ENCODE measurements around the gene POLQ. TPM values are rescaled to one million over a fixed set of nuclear protein-coding genes. Genes with fewer than 3 reads are reported as not detected.
"Not testable (repeated sequence)": the region's sequence is repeated elsewhere in the genome, so short reads cannot be mapped to it uniquely, and the experiment has no call there.

Gene POLQ
- 8.7 and 12.4 TPM in 2 replicates for total RNA-seq (2014; rRNA removed; shearing (Covaris generic))

DNA sequence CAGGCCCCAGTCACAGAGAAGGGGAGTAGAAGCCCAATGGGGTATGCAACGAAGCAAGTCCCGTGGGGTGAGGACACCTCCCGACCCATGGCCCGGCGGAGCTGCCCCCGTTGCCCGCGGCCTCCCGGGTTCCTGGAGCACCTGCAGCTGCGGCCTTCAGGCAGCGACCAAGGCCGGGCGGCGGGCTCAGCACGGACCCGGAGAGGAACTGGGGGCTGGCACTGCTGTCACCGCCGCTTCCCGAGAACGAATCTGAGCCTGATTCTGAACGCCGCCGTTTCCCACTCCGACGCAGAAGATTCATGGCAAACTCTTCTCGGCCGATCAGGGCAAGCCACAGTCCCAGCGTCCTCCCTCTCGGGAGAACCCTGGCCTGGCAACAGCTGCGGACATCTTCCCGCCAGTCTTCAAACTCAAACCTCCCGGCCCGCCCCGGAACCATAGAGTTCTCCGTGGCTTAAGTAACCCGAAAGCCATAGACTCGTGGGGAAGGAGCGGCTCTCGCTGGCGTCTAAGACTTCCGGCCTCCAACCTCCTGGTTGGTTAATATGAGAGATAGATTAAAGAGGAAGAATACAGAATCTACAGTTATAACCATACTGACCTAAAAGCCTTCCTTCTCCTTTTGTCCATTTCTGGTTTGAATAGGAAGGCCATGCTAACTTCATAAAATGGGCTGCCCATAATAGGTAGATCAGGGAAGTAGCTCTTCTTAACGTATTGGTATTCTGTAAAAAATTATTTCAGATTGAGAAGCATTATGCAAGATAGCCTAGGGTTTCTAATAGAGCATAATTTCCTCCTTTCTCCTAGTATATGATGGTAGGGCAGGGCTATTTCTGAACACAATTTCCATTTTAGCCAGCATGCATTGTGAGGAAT lies at the start of gene POLQ:
Gene POLQ, minus strand, starts transcription at position 415 of the 882 bp plus-strand sequence. Its CDS starts 111 bp downstream, at position 304.
- DNase-seq (ENCODE audit: low spot score) = peak; percentile 98

DNA sequence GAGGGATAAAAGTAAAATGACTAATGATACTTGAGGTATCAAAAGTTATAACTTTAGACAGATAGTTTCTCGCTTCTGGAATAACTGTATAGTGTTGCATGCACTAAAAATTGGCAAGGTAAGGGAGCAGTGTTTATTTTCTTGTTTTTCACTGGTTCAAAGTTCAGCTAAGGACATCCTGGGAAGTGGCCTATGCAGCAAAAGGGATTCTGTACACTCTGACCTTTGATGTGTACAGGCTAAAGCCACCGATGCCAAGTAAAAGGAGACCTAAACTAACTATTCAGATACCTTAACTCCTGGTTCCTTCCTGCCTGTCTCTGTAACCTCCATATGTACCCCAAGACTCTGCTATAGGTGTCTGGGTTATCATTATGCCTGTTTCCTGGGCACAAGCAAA lies 49.1 kb upstream of the POLQ start:
- DNase-seq (ENCODE audit: low spot score) = no peak

DNA sequence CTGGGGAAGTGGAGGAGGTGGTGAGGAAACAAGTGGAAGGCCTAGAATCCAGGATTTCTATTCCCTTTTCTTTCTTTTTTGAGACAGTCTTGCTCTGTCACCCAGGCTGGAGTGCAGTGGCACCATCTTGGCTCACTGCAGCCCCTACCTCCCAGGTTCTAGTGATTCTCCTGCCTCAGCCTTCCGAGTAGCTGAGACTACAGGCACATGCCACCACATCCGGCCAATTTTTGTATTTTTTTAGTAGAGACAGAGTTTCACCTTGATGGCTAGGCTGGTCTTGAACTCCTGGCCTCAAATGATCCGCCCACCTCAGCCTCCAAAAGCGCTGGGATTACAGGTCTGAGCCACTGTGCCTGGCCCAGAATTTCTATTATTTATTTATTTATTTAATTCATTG lies 48.0 kb upstream of the POLQ start:
- not testable (repeated sequence) for DNase-seq (ENCODE audit: low spot score)

DNA sequence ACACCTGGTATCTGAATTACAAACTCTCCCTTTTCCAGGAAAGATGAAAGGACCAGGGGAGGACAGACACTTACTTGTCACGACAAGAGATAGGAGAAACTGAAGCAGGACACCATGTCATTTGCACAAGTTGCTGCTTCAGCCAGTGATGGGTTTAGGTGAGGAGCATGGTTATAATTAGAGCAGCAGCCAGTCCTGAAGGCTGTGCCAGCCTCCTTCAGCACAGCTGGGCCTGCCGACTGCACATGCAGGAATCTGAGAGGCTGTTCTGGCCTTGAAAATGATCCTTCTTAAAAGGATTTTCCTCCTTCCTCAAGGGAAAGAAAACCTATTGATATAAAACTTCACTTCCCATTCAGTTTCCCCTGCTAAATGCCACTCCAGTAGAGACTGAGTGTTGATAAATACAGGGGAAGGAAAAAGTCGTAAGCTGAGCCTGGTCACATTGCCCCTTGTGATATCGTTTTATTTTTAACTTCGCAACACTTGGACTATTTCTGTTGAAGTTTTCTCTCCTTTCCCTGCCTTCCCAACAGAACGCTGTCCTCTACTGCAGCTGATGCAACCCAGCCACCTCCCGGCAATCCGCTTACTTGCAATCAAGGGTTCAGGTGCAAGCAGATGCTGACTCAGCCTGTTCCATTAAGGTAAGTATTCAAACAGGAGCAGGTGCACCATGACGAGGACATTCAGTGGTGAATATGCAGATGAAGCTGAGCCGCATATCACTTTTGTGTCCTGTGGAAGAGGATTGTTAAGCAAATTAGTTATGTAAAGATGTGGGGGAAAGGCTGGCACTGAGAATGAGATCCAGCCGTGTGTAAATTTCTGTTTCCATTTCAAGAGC lies 47.3 kb upstream of the POLQ start, which contains the start of gene FBXO40:
Gene FBXO40, plus strand, starts transcription at position 524 of the 847 bp plus-strand sequence. CDS start 27,197 bp downstream, outside the sequence.
- no peak for DNase-seq (ENCODE audit: low spot score)

DNA sequence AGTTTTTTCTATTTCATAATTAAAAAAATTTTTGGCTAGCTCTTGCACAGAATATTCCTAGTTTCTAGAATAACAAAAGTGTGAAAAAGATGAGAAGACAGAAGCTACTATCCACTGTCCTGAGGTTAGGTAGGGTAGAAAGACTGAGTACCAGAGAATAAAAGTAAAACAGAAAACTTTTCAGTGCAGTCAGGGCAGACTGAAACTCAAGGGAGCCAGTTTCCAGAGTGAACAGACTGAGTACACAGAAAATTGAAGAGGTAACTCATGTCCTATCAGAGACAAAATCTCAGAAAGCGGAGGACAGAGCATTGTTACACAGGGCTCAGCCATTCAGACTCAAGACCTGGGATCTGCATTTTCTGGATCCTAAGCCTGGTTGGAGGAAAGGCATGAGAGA lies 38.6 kb upstream of the POLQ start:
- DNase-seq (ENCODE audit: low spot score) = no peak

DNA sequence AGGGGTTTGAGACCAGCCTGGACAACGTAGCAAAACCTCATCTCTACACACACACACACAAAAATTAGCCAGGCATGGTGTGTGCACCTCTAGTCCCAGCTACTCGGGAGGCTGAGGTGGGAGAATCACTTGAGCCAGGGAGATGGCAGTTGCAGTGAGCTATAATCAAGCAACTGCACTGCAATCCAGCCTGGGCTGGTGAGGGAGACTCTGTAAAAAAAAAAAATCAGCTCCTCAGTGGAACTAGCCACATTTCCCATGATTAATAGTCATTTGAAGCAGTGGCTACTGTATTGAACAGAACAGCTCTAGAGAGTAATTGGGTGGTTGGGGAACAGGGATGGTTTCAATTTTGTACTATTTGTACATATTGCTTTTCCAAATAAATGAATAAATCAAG lies 35.9 kb upstream of the POLQ start:
- no peak for DNase-seq (ENCODE audit: low spot score)

DNA sequence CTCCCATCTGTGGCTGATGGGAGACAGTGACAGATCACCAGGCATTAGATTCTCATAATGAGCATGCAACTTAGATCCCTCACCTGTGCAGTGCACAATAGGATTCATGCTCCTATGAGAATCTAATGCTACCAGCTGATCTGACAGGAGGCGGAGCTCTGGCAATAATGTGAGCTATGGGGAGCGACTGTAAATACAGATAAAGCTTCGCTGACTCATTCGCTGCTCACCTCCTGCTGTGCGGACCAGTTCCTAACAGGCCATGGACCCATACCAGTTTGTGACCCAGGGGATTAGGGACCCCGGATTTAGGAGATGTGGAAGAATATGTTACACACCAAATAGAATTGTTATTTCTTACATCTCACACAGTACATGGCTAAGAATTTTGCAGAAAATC lies 28.7 kb upstream of the POLQ start:
- peak; percentile 81 for DNase-seq (ENCODE audit: low spot score)

DNA sequence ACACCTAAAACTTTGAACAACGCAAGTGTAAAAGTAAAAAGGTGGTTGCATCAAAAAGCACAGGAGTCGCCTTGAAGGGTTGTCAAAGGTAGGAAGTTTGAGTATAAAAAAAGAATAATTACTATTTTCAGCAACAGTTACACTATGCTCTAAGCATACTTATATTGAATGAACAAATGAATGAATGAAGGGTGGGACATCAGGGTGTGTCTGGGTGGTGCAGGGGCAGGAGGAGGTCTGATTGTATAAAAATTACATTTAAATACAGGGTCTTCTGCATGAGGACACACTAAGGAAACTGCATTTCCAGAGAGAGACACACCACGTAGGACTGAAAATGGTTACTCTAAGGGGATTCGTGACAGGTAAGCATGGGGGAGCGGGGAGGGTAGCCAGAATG lies 21.9 kb upstream of the POLQ start, which contains the start of gene ARGFX:
Gene ARGFX, plus strand, starts transcription at position 301 of the 400 bp plus-strand sequence. CDS start 2,765 bp downstream, outside the sequence.
- DNase-seq (ENCODE audit: low spot score) = no peak

DNA sequence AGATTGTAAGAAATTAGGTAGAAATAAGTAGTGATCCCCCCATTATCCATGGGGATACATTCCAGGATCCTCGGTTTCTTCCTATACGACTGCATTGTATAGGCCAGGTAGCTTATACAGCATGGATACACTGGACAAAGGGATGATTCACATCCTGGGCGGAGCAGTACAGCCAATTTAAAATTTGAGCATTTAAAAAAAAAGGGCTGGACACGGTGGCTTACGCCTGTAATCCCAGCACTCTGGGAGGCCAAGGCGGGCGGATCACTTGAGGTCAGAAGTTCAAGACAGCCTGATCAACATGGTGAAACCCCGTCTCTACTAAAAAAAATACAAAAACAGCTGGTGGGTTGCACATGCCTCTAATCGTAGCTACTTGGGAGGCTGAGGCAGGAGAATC lies 21.0 kb upstream of the POLQ start:
- DNase-seq (ENCODE audit: low spot score) = no peak

DNA sequence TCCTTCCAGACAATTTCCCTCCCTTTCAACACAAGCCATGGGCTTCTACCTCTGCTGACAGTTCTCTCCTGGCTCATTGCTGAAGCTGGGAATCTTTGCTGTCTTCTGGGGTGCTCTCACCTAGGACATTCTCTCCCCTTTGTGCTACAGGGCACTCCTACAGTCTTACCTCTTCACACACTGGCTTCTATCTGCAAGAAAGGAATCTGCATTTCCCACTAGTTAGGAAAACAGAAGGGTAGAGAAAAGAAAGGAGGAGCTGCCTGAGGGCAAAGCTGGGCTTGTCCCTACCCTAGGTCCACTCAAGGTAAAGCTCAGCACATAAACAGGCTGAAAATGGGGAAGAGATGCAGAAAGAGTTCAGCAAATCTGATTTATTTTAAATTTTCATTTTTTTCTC lies 16.4 kb upstream of the POLQ start:
- no peak for DNase-seq (ENCODE audit: low spot score)

DNA sequence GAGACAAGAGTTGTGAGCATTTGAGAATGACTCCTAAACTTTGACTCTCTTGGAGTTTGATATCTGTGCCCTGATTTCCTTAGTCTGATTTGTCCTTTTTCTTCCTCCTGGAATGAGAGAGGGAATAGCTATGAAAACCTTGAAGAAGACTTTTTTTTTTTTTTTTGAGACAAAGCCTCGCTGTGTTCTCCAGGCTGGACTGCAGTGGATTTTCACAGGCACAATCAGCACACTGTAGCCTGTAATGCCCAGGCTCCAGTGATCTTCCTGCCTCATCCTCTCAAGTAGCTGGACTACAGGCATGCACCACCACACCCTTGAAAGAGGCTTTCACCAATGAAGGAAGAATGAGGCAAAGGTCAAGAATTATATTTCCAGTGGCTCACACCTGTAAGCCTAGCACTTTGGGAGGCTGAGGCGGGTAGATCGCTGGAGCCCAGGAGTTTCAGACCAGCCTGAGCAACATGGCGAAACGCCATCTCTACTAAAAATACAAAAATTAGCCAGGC lies 11.7 kb upstream of the POLQ start:
- DNase-seq (ENCODE audit: low spot score) = no peak

DNA sequence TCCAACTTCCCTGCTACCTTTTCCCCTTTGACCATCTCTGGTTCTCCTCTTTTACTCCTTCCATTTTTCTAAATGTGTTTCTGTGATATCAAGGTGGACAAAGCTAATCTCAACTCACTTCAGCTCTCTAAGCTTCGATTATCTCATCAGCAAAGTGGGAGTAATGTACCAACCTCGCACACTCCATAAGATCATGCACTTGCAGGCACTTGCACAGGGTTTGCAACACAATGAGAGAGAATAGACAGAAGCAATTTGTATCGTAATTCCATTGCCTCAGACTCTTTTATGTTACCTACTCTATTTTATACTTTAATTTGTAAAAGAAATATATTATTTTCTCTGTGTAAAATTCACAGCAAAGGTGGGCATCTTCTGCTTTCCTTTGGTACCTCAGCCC lies 7.0 kb upstream of the POLQ start:
- DNase-seq (ENCODE audit: low spot score) = no peak

DNA sequence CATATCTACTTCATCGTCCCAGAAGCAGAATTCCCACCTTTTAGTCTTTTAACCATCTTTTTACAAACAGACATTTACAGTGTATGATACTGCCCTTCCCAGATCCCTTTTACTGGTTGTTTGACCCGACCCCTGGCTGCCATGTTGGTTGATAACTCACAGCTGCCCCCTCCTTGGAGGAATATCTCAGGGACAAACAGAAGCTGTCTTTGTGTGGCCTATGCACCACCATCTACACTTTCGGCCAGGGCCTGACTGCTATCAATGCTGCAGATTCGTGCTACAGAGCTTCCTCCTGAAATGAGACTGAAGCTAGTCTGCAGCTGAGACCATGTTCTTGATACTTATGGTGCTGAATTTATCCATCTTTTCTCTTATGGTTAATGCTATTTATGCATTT lies 6.6 kb upstream of the POLQ start:
- no peak for DNase-seq (ENCODE audit: low spot score)

DNA sequence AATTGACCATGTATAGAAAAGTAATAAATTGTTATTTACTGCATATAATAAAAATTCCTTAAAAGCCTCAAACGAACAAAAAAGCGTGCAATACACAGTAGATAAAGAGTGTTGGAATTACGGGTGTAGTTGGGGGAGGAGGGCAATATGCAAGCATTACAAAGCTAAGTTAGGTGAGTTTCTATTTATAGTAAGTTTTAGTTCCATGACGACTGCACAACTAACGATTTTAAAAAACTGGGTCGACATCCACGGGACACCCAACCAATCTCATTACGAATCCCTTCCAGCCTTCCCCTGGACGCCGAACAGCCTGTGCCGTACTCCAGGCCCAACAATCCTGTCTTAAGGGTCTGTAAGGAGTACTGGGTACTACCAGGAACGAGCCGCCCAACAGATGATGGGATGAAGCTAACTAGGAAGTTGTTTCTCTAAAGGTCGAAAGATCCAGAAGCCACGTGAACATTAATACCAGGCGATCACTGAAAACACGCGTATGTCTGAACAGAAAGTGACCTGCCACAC lies 677 bp downstream of the POLQ start:
- DNase-seq (ENCODE audit: low spot score) = peak; percentile 63

DNA sequence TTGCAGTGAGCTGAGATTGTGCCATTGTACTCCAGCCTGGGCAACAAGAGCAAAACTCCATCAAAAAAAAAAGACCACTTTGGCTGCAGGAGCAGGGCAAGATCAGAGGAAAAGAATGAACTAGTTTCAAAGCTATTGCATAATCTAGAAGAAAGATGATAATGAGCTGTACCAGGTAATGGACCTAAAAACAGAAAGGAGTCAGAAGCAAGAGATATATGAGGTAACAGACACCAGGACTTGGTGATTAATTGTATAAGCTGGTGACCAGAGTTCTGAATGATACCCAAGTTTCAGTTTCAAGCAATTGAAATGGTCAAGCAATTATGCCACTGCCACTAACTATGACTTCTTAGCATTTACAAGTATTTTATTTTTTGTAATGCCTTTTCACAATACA lies 2.9 kb downstream of the POLQ start:
- no peak for DNase-seq (ENCODE audit: low spot score)

DNA sequence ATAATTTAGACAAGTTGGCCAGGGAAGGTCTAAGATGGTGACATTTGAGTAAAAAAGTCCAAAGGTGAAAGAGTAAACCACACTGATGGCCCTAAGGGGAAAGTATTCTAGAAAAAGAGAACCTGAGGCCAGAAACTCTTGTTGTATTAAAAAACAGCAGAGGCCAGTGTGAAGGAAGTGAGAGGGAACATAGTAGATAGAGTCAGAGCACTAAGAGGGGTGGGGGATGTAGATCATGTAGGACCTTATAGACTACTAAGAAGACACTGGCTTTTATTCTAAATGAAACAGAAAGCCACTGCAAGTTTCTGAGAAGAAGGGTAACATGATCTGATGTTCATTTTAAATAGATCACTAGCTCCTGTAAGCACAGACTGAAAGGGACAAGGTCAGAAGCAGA lies 14.5 kb downstream of the POLQ start:
- DNase-seq (ENCODE audit: low spot score) = no peak

DNA sequence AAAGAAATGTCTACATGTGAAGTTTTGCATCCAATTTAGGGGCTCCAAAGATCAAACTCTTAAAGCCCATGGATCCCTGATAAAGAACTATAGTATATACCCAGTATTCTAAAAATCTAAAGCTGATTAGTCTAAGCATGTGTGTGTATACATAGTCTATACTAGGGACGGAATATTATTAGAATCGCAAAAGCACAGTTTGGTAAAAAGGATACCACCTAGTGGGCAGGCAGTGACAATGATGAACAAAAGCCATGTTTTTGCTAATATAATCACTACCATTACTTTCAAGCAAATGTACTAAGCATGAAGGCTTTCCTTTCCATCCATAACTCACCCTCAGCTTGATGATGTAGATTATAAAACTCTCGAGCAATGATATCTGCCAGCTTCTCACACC lies 16.5 kb downstream of the POLQ start:
- DNase-seq (ENCODE audit: low spot score) = peak; percentile 45

DNA sequence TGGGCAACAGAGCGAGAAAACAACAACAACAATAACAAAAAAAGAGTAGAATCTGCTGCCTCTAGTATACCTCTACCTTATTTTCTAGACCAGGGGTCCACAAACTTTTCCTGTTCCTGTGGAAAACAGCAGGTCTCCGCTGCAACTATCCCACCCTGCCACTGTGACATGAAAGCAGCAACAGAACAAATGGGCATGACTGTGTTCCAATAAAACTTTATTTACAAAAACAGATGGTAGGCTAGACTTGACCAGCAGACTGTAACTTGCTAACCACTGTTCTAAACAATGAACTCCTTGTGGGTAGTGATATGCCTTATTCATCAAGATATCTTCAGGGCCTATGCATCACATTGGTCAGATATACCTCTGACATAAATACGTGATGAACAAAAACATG lies 25.3 kb downstream of the POLQ start:
- DNase-seq (ENCODE audit: low spot score) = no peak

DNA sequence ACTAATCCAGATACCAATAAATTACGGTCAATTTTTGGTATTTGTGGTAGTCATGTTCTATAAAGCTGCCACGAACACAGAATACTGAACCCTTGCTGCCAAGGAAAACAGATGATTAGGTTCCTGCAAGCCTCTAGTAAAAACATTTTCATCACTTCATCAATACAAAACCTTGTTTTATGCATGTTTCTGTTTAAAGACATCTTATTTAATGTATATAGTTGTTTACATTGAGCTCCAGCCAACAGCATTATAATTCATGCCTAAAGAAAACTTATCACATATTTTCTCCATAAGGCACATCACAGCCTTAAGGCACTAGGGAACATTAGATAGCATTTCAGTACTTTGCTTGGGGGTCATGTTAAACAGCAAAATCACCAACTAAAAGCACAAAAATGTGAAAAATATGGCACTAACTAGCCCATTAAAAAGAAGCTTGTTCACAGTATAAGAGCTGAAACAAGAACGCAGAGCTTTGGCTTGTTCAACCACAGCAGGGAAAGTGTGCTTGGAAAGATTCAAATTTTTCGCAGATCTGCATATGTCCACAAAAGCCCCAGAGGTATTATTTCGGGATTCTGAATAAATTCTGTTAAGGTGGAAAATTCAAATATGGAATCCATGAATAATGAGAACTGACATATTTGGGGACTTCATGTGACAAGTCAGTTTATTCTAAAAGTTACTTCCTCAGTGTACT lies 27.7 kb downstream of the POLQ start:
- no peak for DNase-seq (ENCODE audit: low spot score)

DNA sequence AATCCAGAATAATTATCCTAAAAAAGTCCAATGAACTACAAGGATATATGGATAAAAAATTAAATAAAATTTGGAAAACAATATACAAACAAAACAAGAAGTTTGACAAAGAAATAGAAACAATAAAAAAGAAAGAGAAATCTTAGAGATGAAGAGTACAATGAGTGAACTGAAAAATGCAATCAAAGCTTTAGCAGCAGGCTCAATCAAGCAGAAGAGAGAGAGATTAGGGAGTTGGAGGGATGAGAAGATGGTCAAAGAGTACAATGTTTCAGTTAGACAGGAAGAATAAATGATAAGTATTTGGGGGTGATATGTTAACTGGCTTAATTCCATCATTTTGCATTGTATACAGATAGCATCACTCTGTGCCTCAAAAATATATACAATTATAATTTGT lies 29.9 kb downstream of the POLQ start:
- no peak for DNase-seq (ENCODE audit: low spot score)

DNA sequence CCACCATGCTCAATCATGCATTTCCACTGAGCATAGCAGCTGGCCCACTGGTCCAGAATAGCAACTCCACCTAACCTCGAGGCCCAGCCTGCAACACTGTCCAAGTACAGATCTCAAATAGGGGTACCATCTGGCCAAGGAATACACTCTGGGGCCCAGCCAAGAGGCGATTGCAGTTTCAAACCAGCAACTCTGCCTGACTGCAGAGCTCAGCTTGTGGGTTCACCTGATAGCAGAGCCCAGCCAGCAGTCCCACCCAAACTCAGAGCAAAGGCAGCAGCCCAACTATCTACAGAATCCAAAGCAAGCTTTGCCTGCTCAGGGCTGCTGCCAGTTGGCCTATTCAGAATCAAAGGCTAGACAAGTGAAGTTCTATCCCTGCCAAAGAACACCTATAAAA lies 30.5 kb downstream of the POLQ start:
- DNase-seq (ENCODE audit: low spot score) = no peak

All from HT-29 (cell line).